ENCODE data around the gene TAB2.
"Not testable (repeated sequence)": the region's sequence is repeated elsewhere in the genome, so short reads cannot be mapped to it uniquely, and the experiment has no call there.

The TAB2 gene

GRCh38 chr6:149421132-149421531 is 103.6 kb downstream of the TAB2 start:
- DNase-seq = no peak

GRCh38 chr6:149422581-149422980 is 105.1 kb downstream of the TAB2 start:
- DNase-seq = no peak

- no peak for DNase-seq
These were observed 106.5 kb downstream of the TAB2 start for GRCh38 chr6:149423964-149424440.

GRCh38 chr6:149425224-149425623 is 107.7 kb downstream of the TAB2 start:
- no peak for DNase-seq

GRCh38 chr6:149425754-149426153 is 108.2 kb downstream of the TAB2 start:
- DNase-seq = no peak

GRCh38 chr6:149428606-149429005 is 111.1 kb downstream of the TAB2 start:
- no peak for DNase-seq

GRCh38 chr6:149429427-149430360 is 112.2 kb downstream of the TAB2 start:
- no peak for DNase-seq

GRCh38 chr6:149431905-149432775 is 114.6 kb downstream of the TAB2 start:
- DNase-seq = no peak

GRCh38 chr6:149433405-149433804 is 115.9 kb downstream of the TAB2 start:
- no peak for DNase-seq

- DNase-seq = no peak
These were observed 116.4 kb downstream of the TAB2 start for GRCh38 chr6:149433881-149434280.

GRCh38 chr6:149435919-149436586 is 118.5 kb downstream of the TAB2 start:
- no peak for DNase-seq

GRCh38 chr6:149436647-149437046 is 119.1 kb downstream of the TAB2 start:
- DNase-seq = no peak

- no peak for DNase-seq
These were observed 119.7 kb downstream of the TAB2 start for GRCh38 chr6:149437212-149437611.

GRCh38 chr6:149438855-149439254 is 121.3 kb downstream of the TAB2 start:
- DNase-seq = no peak

GRCh38 chr6:149439626-149440025 is 122.1 kb downstream of the TAB2 start:
- DNase-seq = no peak

- no peak for DNase-seq
These were observed 123.5 kb downstream of the TAB2 start for GRCh38 chr6:149440735-149441671.

- DNase-seq = no peak
These were observed 124.2 kb downstream of the TAB2 start for GRCh38 chr6:149441740-149442139.

GRCh38 chr6:149443411-149444181 is 126.1 kb downstream of the TAB2 start:
- no peak for DNase-seq

GRCh38 chr6:149444360-149445094 is 127.0 kb downstream of the TAB2 start:
- not testable (repeated sequence) for DNase-seq

GRCh38 chr6:149445095-149445466 is 127.6 kb downstream of the TAB2 start:
- no peak for DNase-seq

Data from cortex of kidney (tissue), 1 donor.